Measurements from ENCODE around the gene DUOXA1. TPM values are rescaled to one million over a fixed set of nuclear protein-coding genes. Genes with fewer than 3 reads are reported as not detected.

DUOXA1 gene
- total and polyA plus RNA-seq, 2 experiments from 2014 or later = not detected

DNA sequence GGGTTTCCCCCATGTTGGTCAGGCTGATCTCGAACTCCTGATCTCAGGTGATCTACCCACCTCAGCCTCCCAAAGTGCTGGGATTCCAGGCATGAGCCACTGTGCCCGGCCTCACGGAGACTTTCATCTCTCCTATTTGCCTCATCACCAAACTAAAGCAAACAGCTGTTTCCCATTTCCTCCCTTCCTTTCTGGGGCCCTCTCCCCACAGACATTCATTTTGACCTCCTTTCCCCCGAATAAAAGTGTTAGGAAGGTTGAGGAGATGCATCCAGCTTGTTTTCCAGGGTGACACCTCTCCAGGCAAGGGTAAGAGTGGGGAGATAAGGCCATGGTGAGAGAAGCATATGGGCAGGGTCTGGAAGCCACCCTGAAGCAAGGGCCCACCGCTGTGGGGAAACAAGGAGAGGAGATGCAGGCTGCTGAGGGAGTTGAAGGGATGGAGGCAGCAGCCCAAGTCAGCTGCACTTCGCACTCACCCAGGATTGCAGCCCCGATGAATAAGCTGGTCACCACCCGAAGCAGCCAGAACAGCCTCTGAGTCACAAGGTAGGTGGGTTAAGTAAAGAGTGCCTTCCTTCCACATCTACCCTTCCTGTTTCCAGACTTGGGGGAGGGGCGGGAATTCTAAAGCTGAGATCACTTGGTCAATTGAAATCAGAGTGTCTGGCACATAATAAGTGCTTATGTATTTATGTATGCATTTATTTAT, 7.8 kb downstream of the DUOXA1 start:
- H3K36me3 Mint-ChIP-seq (ENCODE audit: low read depth) = no peaks in the 10 kb centered on the region
- Histone ChIP-seq H3K4me3 (no peak overlapping the region), H3K4me1 (ENCODE audit: insufficient read depth) (peaks cover 6% of the 10 kb centered on the region; the same call in 1 of the 2 replicates), H3K79me2 (replicated peaks; ENCODE audit: insufficient read depth) (no peaks in the 10 kb centered on the region), H3K9me2 (ENCODE audit: insufficient read depth) (no peaks in the 10 kb centered on the region), H3K27me3 (ENCODE audit: insufficient read depth) (peaks cover 92% of the 10 kb centered on the region), H3K36me3 (ENCODE audit: insufficient read depth) (no peaks in the 10 kb centered on the region), H4K20me1 (replicated peaks; ENCODE audit: insufficient read depth) (no peaks in the 10 kb centered on the region; the same call in 1 of the 2 replicates), H3F3A (replicated peaks; ENCODE audit: low read depth) (no peaks in the 10 kb centered on the region), H3K4me2 (no peak overlapping the region), H2AFZ (no peak overlapping the region), H3K27ac (ENCODE audit: low read depth) (no peak overlapping the region)
- H3K27ac Mint-ChIP-seq = no peak overlapping the region
- H3K27me3 Mint-ChIP-seq (ENCODE audit: insufficient read depth, low read depth, poor library complexity) = peaks cover 37% of the 10 kb centered on the region
- TF ChIP-seq CREB1 (CRISPR knock-in tag; IDR thresholded peaks at IDR 0.05; ENCODE audit: low read depth) = no peak
- TF ChIP-seq EZH2phosphoT487 (IDR thresholded peaks at IDR 0.05; ENCODE audit: unreplicated experiment) = no peak
- ATAC-seq = no peak
- H3K4me3 Mint-ChIP-seq = no peak overlapping the region
- H3K4me1 Mint-ChIP-seq = peaks cover 4% of the 10 kb centered on the region; the same call in 2 of the 3 replicates
- DNase-seq (ENCODE audit: low spot score) = no peak
- peaks cover 6% of the 10 kb centered on the region; the same call in 2 of the 3 replicates for H3K9me3 Mint-ChIP-seq

DNA sequence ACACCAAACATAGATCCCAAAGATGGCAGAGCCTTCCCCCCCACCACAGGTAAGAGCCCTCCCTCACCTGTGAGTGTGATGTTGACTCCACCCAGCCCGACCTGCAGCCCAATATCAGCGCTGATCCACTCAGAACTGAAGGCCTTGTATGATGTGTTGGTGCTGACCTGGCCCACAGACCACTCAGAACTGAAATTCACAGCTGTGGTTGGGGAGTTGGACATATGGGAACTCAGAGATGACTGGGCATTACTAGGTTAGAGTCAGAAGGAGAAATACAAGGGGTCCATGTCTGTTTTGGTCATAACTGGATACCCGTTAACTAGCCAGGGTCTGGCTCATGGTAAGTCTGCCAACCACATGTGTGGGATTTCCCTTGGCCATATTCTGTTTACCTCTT, 8.7 kb downstream of the DUOXA1 start:
- peaks cover 8% of the 10 kb centered on the region; the same call in 2 of the 3 replicates for H3K9me3 Mint-ChIP-seq
- no peaks in the 10 kb centered on the region for H3F3A ChIP-seq (replicated peaks; ENCODE audit: low read depth)
- H3K27ac ChIP-seq (ENCODE audit: low read depth) = no peak overlapping the region
- ATAC-seq (no peak), DNase-seq (ENCODE audit: low spot score) (no peak)
- H3K27me3 Mint-ChIP-seq (ENCODE audit: insufficient read depth, low read depth, poor library complexity) = peaks cover 42% of the 10 kb centered on the region
- no peak overlapping the region for H3K4me3 Mint-ChIP-seq
- no peak overlapping the region for H3K4me2 ChIP-seq
- H3K4me1 Mint-ChIP-seq = peaks cover 8% of the 10 kb centered on the region; the same call in 2 of the 3 replicates
- H3K36me3 Mint-ChIP-seq (ENCODE audit: low read depth) = no peaks in the 10 kb centered on the region
- no peak for TF ChIP-seq ZNF331 (CRISPR knock-in tag; IDR thresholded peaks at IDR 0.05; ENCODE audit: low read depth)
- TF ChIP-seq STAT1 (IDR thresholded peaks at IDR 0.05; ENCODE audit: unreplicated experiment) = no peak
- no peak for TF ChIP-seq JUNB (IDR thresholded peaks at IDR 0.05; ENCODE audit: unreplicated experiment)
- TF ChIP-seq EZH2 (IDR thresholded peaks at IDR 0.05; ENCODE audit: low read depth, unreplicated experiment) = no peak
- no peak overlapping the region for H2AFZ ChIP-seq
- H3K79me2 ChIP-seq (replicated peaks; ENCODE audit: insufficient read depth) = no peaks in the 10 kb centered on the region
- peaks cover 11% of the 10 kb centered on the region; the same call in 1 of the 2 replicates for H3K4me1 ChIP-seq (ENCODE audit: insufficient read depth)
- no peak overlapping the region for H3K27ac Mint-ChIP-seq
- H3K36me3 ChIP-seq (ENCODE audit: insufficient read depth) = no peaks in the 10 kb centered on the region
- H3K4me3 ChIP-seq = no peak overlapping the region
- H3K9me2 ChIP-seq (ENCODE audit: insufficient read depth) = no peaks in the 10 kb centered on the region
- H4K20me1 ChIP-seq (replicated peaks; ENCODE audit: insufficient read depth) = no peaks in the 10 kb centered on the region; the same call in 1 of the 2 replicates
- H3K27me3 ChIP-seq (ENCODE audit: insufficient read depth) = peaks cover 92% of the 10 kb centered on the region

DNA sequence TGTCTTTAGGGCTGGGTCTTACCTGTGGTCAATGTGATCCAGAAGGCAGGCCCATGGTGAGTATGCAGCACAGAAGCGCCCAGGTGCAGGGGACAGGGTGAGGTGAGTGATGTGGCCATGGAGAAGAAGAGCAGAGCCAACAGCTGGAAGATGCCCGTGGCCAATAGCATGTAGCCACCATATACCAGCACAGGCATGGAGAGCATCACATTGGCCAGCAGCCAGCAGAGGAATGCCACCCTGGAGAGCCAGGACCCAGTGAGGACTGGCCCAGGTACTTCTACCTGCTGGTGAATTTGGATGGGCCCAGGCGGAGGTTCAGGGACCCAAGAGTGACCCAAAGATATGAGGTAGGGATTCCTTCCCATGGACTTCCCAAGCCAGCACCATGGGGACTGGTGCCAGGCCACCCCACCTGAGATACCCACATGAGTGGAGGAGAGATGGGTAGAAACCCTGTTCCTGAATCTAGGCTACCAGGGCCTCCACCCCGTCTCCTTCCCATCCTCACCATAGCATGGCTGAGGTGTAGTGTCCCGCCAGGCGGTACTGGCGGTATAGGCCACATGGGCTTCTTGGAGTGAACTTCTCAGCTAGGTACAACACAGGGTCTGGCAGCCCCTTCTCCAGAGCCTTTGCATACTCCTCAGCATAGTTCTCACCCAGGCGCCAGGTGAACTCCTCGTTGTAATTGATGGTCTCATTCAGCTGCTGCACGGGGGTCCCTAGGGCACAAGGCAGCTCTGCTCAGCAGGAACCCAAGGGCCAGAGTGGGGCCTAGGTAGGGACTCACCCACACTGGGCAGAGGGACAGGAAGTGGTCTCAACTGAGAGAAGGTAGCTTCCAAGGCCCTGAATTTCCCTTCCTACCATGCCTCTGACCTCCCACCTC, 9.4 kb downstream of the DUOXA1 start:
- peaks cover 47% of the 10 kb centered on the region for H3K27me3 Mint-ChIP-seq (ENCODE audit: insufficient read depth, low read depth, poor library complexity)
- no peaks in the 10 kb centered on the region for H3K9me2 ChIP-seq (ENCODE audit: insufficient read depth)
- TF ChIP-seq REST (IDR thresholded peaks at IDR 0.05; ENCODE audit: unreplicated experiment) (no peak), STAT1 (IDR thresholded peaks at IDR 0.05; ENCODE audit: unreplicated experiment) (no peak)
- no peaks in the 10 kb centered on the region; the same call in 1 of the 2 replicates for H4K20me1 ChIP-seq (replicated peaks; ENCODE audit: insufficient read depth)
- peaks cover 8% of the 10 kb centered on the region; the same call in 2 of the 3 replicates for H3K4me1 Mint-ChIP-seq
- no peak overlapping the region for H2AFZ ChIP-seq
- no peak overlapping the region for H3K27ac ChIP-seq (ENCODE audit: low read depth)
- no peak overlapping the region for H3K4me2 ChIP-seq
- H3K4me1 ChIP-seq (ENCODE audit: insufficient read depth) = peaks cover 13% of the 10 kb centered on the region
- no peaks in the 10 kb centered on the region for H3K36me3 ChIP-seq (ENCODE audit: insufficient read depth)
- no peak overlapping the region for H3K4me3 Mint-ChIP-seq
- H3K27ac Mint-ChIP-seq = no peak overlapping the region
- no peaks in the 10 kb centered on the region for H3K36me3 Mint-ChIP-seq (ENCODE audit: low read depth)
- H3F3A ChIP-seq (replicated peaks; ENCODE audit: low read depth) = no peaks in the 10 kb centered on the region
- no peak overlapping the region for H3K4me3 ChIP-seq
- peaks cover 92% of the 10 kb centered on the region for H3K27me3 ChIP-seq (ENCODE audit: insufficient read depth)
- ATAC-seq (no peak), DNase-seq (ENCODE audit: low spot score) (no peak)
- H3K79me2 ChIP-seq (replicated peaks; ENCODE audit: insufficient read depth) = no peaks in the 10 kb centered on the region
- peaks cover 8% of the 10 kb centered on the region; the same call in 2 of the 3 replicates for H3K9me3 Mint-ChIP-seq
